WERI-Rb-1 (cell line): Measurements from ENCODE around the gene SAMD9.
"Not testable (repeated sequence)": the region's sequence is repeated elsewhere in the genome, so short reads cannot be mapped to it uniquely, and the experiment has no call there.

Source experiments
- DNase-seq: peaks from one replicate; pipeline ENCODE4 v3.0.0-alpha.2; 2020
- H3K27ac ChIP-seq: fragments of 250-450 bp; sonication (Bioruptor Pico); 2 replicates; pipeline ENCODE4 v1.5.1; 2020; ENCODE audit warnings: mild to moderate bottlenecking, moderate library complexity
- H3K27me3 ChIP-seq: fragments of 250-450 bp; sonication (Bioruptor Pico); 2 replicates; pipeline ENCODE4 v1.5.1; 2021; ENCODE audit warnings: mild to moderate bottlenecking, low read depth, moderate library complexity; ENCODE audit not compliant: insufficient read depth, severe bottlenecking
- H3K36me3 ChIP-seq: fragments of 250-450 bp; sonication (Bioruptor Pico); 2 replicates; pipeline ENCODE4 v1.5.1; 2020; ENCODE audit warnings: mild to moderate bottlenecking, moderate library complexity
- H3K4me3 ChIP-seq: 2 replicates; pipeline ENCODE4 v1.5.1; 2011; ENCODE audit warnings: low read depth, mild to moderate bottlenecking, control low read depth, low read length
- H3K9me3 ChIP-seq: fragments of 250-450 bp; sonication (Bioruptor Pico); 2 replicates; pipeline ENCODE4 v1.5.1; 2021; ENCODE audit warnings: mild to moderate bottlenecking, moderate library complexity; ENCODE audit not compliant: severe bottlenecking
- TF ChIP-seq, protein P1 (sequence below): IDR thresholded peaks from 2 replicates; pipeline ENCODE4 v1.5.1; 2011; ENCODE audit warnings: low read depth, mild to moderate bottlenecking, control low read depth, inconsistent platforms, low read length

SAMD9 gene

DNA sequence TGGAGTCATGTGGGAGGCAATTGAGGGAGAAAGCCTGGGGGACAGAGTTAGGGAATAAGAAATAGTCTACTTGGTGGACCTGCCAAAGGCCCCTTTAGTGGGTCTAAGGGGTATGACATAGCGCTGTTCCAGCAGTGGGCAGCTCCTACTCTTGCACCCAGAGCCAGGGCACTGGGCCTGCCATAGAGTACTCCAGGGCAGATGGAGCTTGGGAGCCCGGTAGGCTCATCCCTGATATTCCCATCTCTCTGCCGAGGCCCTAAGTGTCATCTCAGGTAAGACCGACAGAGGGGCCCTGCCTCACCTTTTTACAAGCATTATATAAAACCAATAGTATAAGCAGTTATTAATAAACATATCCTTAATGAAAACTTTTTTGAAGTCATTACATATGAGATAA, 20.8 kb upstream of the SAMD9 start:
- no peak overlapping the region for H3K27ac ChIP-seq
- no peak overlapping the region for H3K4me3 ChIP-seq
- DNase-seq, result no peak
- no peaks in the 10 kb centered on the region for H3K27me3 ChIP-seq
- TF ChIP-seq, protein P1, sequence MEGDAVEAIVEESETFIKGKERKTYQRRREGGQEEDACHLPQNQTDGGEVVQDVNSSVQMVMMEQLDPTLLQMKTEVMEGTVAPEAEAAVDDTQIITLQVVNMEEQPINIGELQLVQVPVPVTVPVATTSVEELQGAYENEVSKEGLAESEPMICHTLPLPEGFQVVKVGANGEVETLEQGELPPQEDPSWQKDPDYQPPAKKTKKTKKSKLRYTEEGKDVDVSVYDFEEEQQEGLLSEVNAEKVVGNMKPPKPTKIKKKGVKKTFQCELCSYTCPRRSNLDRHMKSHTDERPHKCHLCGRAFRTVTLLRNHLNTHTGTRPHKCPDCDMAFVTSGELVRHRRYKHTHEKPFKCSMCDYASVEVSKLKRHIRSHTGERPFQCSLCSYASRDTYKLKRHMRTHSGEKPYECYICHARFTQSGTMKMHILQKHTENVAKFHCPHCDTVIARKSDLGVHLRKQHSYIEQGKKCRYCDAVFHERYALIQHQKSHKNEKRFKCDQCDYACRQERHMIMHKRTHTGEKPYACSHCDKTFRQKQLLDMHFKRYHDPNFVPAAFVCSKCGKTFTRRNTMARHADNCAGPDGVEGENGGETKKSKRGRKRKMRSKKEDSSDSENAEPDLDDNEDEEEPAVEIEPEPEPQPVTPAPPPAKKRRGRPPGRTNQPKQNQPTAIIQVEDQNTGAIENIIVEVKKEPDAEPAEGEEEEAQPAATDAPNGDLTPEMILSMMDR, result no peak
- no peaks in the 10 kb centered on the region for H3K36me3 ChIP-seq
- no peaks in the 10 kb centered on the region for H3K9me3 ChIP-seq

DNA sequence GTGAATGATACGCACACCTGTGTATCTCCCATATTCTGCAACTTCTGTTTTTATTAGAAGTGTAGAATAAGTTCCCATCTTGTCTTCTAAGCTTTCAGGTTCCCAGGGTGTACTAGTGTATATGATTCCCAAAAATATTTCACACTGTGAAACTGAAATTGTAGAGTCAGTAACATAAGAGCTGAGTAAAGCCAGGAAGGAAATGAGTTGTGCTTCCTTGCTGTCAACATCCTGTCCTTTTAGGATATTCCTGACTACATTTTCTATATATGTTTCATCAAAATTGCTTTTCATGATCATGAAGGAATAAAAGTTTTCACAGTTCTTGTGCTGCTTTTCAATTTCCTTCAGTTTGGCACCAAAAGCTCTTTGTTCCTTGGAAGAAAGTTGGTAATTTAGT, 15.2 kb upstream of the SAMD9 start:
- TF ChIP-seq, protein P1, result no peak

DNA sequence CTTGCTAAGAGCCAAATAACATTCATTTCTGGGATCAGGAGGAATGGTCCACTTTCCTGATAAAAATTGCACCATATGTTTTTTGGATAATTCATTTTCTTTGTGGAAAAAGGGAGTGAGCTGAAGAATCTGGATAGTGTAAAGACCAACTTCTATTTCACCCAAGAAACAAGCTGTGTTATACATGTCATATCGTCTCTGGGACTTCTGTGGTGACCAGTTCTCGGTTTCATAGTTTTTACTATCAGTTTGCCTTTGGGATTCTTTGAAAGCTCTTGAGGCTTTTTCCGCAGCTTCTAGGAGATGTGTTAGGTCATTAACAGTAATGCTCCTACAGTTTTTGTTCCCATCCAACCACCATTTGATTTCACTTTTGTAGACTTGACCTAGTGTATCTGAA, 14.4 kb upstream of the SAMD9 start:
- no peak overlapping the region for H3K27ac ChIP-seq
- H3K4me3 ChIP-seq, result no peak overlapping the region
- TF ChIP-seq, protein P1, result no peak
- H3K9me3 ChIP-seq, result no peaks in the 10 kb centered on the region
- H3K27me3 ChIP-seq, result no peaks in the 10 kb centered on the region
- DNase-seq, result no peak
- H3K36me3 ChIP-seq, result no peaks in the 10 kb centered on the region

More for the DNA sequence above, 15.2 kb upstream of the SAMD9 start:
- Histone ChIP-seq H3K27ac (no peak overlapping the region), H3K4me3 (no peak overlapping the region), H3K36me3 (no peaks in the 10 kb centered on the region), H3K27me3 (no peaks in the 10 kb centered on the region), H3K9me3 (no peaks in the 10 kb centered on the region)
- DNase-seq, result no peak

DNA sequence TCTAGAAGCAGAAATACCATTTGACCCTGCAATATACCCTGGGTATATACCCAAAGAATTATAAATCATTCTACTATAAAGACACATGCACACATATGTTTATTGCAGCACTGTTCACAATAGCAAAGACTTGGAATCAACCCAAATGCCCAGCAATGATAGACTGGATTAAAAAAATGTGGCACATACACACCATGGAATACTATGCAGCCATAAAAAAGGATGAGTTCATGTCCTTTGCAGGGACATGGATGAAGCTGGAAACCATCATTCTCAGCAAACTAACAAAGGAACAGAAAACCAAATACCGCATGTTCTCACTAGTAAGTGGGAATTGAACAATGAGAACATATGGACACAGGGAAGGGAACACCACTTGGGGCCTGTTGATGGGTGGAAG, 9.2 kb upstream of the SAMD9 start:
- not testable (repeated sequence) for DNase-seq, H3K9me3 ChIP-seq, H3K27me3 ChIP-seq, H3K27ac ChIP-seq, H3K4me3 ChIP-seq, H3K36me3 ChIP-seq

DNA sequence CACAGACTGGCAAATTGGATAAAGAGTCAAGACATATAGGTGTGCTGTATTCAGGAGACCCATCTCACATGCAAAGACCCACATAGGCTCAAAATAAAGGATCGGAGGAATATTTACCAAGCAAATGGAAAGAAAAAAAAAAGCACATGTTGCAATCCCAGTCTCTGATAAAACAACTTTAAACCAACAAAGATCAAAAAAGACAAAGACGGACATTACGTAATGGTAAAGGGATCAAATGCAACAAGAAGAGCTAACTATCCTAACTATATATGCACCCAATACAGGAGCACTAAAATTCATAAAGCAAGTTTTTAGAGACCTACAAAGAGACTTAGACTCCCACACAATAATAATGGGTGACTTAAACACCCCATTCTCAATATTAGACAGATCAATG, 5.8 kb upstream of the SAMD9 start:
- H3K4me3 ChIP-seq, H3K27me3 ChIP-seq, H3K36me3 ChIP-seq, DNase-seq, H3K27ac ChIP-seq, H3K9me3 ChIP-seq: not testable (repeated sequence)

DNA sequence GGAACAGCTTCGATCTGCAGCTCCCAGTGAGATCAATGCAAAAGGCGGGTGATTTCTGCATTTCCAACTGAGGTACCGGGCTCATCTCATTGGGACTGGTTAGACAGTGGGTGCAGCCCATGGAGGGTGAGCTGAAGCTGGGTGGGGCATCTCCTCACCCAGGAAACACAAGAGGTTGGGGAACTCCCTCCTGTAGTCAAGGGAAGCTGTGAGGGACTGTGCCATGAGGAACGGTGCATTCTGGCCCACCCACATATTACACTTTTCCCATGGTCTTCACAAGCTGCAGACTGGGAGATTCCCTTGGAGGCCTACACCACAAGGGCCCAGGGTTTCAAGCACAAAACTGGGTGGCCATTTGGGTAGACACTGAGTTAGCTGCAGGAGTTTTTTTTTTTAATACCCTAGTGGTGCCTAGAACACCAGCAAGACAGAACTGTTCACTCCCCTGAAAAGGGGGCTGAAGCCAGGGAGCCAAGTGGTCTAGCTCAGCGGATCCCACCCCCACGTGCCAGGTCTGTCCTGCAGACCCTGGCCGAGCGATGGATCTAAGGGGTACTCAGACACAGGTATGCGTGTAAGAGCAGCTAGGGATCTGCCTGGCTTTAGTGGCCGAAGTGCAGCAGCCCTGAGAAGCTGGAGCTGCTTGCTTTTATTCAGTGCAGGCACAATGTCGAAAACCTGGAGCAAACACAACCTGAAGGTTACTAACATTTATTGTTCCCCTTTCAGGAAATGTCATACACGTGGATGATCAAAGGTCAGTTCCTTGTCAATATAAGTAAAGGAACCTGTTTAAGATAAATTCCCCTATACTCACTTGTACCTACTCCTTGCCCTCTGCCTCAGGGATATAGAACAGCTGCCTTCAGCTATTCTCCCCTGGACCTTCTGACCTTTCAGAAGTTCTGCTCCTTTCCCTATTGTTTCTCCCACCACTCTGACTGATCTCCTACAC, 3.1 kb upstream of the SAMD9 start:
- H3K27ac ChIP-seq, result no peak overlapping the region

More for the DNA sequence above, 3.1 kb upstream of the SAMD9 start:
- H3K36me3 ChIP-seq, result no peaks in the 10 kb centered on the region
- DNase-seq, result no peak
- H3K27me3 ChIP-seq, result no peaks in the 10 kb centered on the region
- no peaks in the 10 kb centered on the region for H3K9me3 ChIP-seq
- H3K4me3 ChIP-seq, result no peak overlapping the region
- TF ChIP-seq, protein P1, result no peak
